GM13977 (cell line): ENCODE data around the gene CAV3.

Experiments
- DNase-seq: peaks from one replicate; pipeline ENCODE4 v3.0.0; 2012; ENCODE audit warnings: low spot score
- in situ Hi-C: fragments of 300-500 bp; cut with MboI; formaldehyde crosslinking; loops from one replicate; pipeline ENCODE4 v1.12.0; 2022; ENCODE audit warnings: low sequenced_read_pairs, low pct_unique_long_range_greater_than_20kb, mixed read lengths, inconsistent platforms; ENCODE audit not compliant: unreplicated experiment
- TF ChIP-seq, protein P1 (sequence below): IDR thresholded peaks from 2 replicates; pipeline ENCODE4 v1.5.1; 2012; ENCODE audit warnings: mild to moderate bottlenecking, control low read depth; ENCODE audit not compliant: insufficient read depth; ENCODE audit errors: extremely low read depth, missing control alignments

Gene CAV3

DNA sequence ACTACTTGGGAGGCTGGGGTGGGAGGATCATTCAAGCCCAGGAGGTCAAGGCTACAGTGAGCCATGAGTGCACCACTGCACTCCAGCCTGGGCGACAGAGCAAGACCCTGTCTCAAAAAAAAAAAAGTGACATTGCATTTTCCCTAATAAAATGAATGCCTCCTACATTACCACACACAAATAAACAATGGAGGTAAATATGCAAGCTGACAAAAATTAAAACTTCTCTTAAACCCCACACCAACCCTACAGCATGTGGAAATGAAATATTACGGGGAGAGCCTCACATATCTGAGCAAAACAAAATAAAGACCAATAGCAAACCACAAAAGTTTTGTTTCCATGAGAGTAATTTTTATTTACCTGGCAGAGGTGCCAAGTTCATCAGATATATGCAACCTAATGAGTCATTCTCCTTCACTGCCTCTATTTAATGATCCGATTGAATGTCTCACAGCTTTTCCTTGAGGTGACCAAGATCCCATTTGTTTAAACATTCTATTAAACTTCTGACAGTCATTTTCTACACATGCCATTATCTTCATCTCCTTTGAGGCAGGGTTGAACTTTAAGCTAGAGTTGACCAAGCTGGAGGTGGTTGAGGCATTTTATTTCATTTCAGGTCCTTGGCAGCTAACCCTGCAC is 9.4 kb upstream of the CAV3 start:
- no peak for DNase-seq
- in situ Hi-C loops, result no loop called here
- TF ChIP-seq, protein P1, sequence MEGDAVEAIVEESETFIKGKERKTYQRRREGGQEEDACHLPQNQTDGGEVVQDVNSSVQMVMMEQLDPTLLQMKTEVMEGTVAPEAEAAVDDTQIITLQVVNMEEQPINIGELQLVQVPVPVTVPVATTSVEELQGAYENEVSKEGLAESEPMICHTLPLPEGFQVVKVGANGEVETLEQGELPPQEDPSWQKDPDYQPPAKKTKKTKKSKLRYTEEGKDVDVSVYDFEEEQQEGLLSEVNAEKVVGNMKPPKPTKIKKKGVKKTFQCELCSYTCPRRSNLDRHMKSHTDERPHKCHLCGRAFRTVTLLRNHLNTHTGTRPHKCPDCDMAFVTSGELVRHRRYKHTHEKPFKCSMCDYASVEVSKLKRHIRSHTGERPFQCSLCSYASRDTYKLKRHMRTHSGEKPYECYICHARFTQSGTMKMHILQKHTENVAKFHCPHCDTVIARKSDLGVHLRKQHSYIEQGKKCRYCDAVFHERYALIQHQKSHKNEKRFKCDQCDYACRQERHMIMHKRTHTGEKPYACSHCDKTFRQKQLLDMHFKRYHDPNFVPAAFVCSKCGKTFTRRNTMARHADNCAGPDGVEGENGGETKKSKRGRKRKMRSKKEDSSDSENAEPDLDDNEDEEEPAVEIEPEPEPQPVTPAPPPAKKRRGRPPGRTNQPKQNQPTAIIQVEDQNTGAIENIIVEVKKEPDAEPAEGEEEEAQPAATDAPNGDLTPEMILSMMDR, result no peak

DNA sequence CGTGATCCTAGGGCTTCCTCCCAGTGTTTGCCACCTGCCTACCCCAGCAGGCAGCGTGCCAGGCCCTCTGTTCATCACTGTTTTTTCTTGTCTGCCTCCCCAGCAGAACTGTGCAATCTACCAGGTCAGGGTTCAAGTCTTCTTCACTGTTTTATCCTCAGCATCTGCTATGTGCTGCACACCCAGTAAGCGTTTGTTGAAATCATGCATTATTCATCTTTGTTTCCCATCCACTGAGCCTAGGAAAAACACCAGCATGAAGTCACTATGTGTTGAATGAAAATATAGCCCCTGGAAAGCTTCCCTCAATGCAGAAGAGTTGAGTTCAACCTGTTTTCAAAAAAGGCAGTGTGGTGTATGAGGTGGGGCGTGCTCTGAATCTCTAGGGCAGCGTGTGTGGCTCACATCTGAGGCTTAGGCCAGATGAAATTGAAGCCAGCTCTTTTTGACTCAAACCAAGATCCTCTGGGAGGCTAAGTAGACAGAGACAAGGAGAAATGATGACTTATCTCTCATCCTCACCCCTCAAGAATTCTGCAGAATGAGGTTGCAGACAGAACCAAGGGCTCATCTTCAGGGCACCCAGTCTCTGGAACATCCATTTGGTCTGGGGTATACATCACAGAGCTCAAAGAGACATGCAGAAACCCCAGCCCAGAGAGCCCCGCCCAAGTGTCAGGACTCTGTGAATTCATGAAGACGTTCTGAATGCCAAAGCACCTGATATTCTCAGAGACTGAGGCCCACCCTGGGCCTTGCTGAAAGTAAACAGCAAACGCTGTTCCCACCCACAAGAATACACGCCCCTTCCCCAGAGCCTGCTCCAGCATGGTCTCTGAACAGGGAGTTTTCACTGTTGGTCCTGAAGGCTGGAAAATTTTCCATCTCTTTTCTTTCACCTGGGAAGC is 5.7 kb upstream of the CAV3 start:
- TF ChIP-seq, protein P1, result no peak
- in situ Hi-C loops, result no loop called here

DNA sequence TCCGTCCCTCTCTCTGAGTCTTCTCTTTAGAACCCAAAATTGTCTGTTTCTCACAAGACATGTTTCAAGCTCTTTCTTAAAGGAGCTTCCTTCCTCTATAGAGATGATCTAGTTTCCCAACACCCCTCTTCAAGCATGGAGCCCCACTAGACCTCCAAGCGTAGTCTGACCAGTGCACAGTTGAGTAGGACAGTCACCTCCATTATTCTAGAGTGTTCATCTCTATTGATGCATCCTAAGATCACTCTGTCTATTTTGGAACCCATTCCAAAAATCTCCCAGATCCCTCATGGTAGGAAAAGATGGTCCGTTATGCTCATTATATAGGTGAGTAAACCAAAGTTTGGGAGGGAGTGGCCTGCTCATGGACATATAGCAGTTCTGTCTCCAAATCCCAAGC is 4.1 kb upstream of the CAV3 start:
- DNase-seq, result no peak
- TF ChIP-seq, protein P1, result no peak
- in situ Hi-C loops, result no loop called here

More for the DNA sequence above, 5.7 kb upstream of the CAV3 start:
- DNase-seq, result no peak

DNA sequence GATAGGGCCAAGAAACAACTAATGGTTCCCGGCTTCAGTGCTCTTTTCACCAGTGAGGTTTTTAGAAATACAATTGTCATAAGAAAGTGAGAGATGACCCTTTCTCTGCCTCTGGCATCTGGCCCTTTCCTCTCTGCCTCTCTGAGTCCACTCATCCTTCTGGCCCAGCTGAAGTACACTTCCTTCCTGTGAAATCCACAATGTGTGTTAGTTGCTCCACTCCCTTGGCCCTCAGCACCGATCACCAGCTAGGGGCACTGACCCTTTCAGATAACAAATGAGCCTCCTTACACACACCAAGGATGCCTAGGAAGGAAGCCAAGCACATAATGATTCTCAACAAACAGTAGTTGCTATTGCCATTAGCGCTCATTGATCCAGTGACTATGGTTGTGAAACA is 2.9 kb upstream of the CAV3 start:
- DNase-seq, result no peak
- TF ChIP-seq, protein P1, result no peak
- in situ Hi-C loops, result no loop called here

DNA sequence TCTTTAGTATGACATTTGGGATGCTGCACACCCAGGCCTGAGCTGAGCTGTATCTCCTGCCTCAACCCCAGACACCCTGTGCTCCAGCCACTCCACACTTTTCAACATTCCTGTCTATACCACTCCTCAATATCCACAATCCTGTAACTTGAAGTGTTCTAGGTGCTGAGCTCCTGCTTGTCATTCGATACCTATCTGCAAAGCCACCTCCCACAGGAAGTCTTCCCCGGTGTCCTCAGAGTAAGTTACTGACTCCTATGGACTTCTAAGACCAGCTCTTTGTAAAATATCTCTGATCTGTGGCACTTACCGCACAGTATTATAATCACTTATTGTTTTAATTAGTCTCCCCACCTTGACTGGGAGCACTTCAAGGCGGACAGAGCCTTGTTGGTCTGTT is 1.2 kb upstream of the CAV3 start:
- in situ Hi-C loops, result no loop called here
- no peak for DNase-seq
- TF ChIP-seq, protein P1, result no peak

DNA sequence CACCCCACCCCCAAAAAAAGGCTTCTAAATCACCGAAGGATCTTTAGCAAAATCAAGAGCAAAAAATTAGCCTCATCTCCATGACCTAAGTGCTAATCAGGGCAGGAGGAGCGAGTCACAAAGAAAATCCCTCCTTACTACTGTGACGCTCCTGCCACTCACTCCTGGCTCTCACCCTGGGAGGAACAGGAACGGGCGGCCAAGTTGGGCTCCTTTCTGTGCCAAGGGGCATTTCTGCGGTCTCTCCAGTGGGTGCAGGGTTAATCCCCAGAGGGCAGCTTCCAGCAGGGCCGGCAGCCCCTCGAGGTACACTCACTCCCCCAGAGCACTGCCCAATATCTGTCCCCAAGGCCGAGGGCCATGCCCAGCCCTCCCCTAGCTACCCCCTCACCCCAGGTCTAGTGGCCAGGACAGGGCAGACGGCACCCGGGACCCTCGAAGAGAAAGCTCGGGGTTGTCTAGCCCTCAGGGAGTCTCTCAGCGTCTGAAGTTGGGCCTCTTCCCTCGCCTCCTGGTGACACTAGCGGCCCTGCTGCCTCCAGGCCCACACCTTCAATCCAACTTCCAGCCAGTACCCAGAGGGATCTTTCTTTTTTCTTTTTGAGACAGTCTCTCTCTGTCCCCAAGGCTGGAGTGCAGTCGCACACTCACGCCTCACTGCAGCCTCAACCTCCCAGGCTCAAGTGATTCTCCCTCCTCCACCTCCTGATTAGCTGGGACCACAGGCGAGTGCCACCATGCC is 706 bp downstream of the CAV3 start:
- in situ Hi-C loops, result no loop called here
- TF ChIP-seq, protein P1, result no peak
- DNase-seq, result no peak
